HG02610 (cell line): ENCODE results near the gene BIVM.
"Not testable (repeated sequence)": the region's sequence is repeated elsewhere in the genome, so short reads cannot be mapped to it uniquely, and the experiment has no call there.

Experiments
- ATAC-seq: cut with Tn5 transposase; IDR thresholded peaks from one replicate; pipeline ENCODE4 v1.9.1; 2021; ENCODE audit warnings: mild to moderate bottlenecking, moderate library complexity; ENCODE audit not compliant: unreplicated experiment

The BIVM gene

GRCh38 chr13:102798581-102799425 lies at the start of gene BIVM, which contains the start of gene POGLUT2:
BIVM (plus strand) TSS chr13:102799119; CDS start chr13:102807268, 8,149 bp downstream.
POGLUT2 (minus strand) TSS chr13:102798976; CDS start chr13:102798670, 306 bp downstream.
- peak; percentile 86 for ATAC-seq

GRCh38 chr13:102751886-102752285 lies 47.0 kb upstream of the BIVM start:
- ATAC-seq = no peak

GRCh38 chr13:102757006-102757405 lies 41.9 kb upstream of the BIVM start:
- ATAC-seq = no peak

GRCh38 chr13:102758842-102759241 lies 40.1 kb upstream of the BIVM start:
- ATAC-seq = no peak

GRCh38 chr13:102761071-102761470 lies 37.8 kb upstream of the BIVM start:
- ATAC-seq = no peak

GRCh38 chr13:102763741-102764140 lies 35.2 kb upstream of the BIVM start:
- ATAC-seq = no peak

- ATAC-seq = no peak
These were observed 30.0 kb upstream of the BIVM start for GRCh38 chr13:102768909-102769308.

- no peak for ATAC-seq
These were observed 29.2 kb upstream of the BIVM start for GRCh38 chr13:102769679-102770078.

- no peak for ATAC-seq
These were observed 28.5 kb upstream of the BIVM start for GRCh38 chr13:102770435-102770834.

- ATAC-seq = no peak
These were observed 27.4 kb upstream of the BIVM start for GRCh38 chr13:102771298-102772041.

GRCh38 chr13:102772042-102772425 lies 26.9 kb upstream of the BIVM start:
- ATAC-seq = no peak

- peak; percentile 94 for ATAC-seq
These were observed 25.3 kb upstream of the BIVM start, which contains the start of gene TEX30 for GRCh38 chr13:102773441-102774213. TEX30 (minus strand) TSS chr13:102773786; CDS start chr13:102770026, 3,760 bp downstream.

- ATAC-seq = no peak
These were observed 24.7 kb upstream of the BIVM start for GRCh38 chr13:102774214-102774568.

GRCh38 chr13:102774591-102775520 lies 24.1 kb upstream of the BIVM start:
- no peak for ATAC-seq

- ATAC-seq = no peak
These were observed 22.6 kb upstream of the BIVM start for GRCh38 chr13:102776271-102776670.

- ATAC-seq = no peak
These were observed 21.2 kb upstream of the BIVM start for GRCh38 chr13:102777736-102778135.

- peak; percentile 41 for ATAC-seq
These were observed 19.3 kb upstream of the BIVM start for GRCh38 chr13:102779436-102780159.

- ATAC-seq = not testable (repeated sequence)
These were observed 18.3 kb upstream of the BIVM start for GRCh38 chr13:102780656-102781055.

GRCh38 chr13:102781591-102781990 lies 17.3 kb upstream of the BIVM start:
- no peak for ATAC-seq
